ENCODE results near the gene SCYL1.

The SCYL1 gene

DNA sequence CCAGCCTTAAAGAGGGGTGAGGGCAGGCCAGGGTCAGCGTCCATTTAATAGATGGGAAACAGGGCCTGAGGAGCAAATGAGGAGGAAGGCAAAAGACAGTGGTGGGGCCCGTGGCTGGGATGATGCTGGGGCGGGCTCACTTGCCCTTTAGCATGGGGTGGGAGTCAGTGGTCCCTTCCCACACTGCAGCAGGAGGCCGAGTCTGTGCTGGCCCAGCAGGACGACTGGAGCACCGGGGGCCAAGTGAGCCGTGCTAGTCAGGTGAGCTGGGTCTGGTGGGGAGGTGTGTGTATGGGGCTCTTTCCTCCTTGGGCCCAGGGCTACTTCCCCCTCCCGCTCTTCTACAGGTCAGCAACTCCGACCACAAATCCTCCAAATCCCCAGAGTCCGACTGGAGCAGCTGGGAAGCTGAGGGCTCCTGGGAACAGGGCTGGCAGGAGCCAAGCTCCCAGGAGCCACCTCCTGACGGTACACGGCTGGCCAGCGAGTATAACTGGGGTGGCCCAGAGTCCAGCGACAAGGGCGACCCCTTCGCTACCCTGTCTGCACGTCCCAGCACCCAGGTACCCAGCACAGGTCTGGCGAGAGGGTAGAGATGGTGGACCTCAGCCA is 12.8 kb downstream of the SCYL1 start:
- DNase-seq: no peak

- no peak for DNase-seq
These were observed 13.5 kb downstream of the SCYL1 start for GRCh38 chr11:65538232-65538914.

DNA sequence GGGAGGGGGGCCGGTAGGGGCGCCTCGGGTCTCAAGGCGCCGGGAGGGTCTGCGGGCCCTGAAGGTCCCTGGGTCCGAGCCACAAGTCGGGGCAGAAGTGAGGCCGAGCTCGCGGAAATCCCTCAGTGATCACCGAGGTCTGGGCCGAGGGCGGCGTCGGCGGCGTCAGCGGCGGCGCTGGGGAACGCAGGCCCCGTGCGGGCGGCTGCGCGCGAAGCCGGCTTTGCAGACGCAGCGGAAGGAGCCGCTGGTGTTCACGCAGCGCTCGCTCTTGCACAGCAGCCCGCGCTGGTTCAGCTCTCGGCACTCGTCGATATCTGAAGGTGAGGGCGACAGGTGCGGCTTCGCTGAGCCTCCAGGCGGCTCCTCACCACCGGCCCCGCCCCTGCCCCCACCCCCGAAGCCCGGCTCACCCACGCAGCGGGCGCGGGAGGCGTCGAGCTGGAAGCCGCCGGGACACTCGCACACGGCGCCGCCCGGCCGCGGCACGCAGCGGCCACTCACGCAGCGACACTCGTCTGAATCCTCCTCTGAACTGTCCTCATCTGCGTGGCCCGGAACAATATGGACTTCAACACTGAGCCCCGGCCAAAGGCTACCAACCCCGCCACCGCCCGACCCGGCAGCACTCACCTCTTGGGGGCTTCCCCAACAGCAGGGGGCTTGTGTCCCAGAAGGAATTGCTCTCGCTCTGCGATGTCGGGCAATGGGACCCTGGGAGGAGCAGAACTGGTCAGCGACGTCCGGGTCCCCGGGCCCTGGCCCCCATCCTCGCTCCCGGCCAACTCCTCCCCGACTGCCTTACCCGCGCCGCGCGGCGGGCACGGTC is 14.2 kb downstream of the SCYL1 start:
- no peak for DNase-seq

DNA sequence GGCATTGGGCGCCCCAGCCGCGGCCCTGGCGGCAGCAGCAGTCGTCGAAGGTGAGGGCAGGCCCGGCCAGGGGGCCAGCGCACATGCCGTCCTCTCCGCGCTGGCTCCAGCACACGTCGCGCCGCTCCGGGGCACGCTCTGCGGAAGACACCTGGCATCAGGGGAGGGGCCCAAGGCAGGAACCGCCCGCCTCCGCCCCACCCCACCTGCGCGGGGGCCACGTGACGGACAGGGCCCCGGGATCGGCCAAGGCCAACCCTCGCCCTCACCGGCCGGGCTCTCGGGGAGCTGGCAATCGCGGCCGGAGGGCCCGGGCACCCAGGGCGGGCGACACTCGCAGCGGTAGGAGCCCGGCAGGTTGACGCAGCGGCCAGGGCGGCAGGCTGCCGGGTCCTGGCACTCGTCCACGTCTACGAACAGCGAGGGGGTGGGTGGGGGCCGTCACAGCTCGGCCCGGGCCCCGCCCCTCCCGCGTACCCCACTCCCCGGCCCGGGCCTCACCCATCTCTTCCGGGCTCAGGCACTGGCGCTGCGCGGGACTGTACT is 14.9 kb downstream of the SCYL1 start:
- no peak for DNase-seq

- DNase-seq: peak; percentile 92
These were observed 15.6 kb downstream of the SCYL1 start for GRCh38 chr11:65540290-65541092.

DNA sequence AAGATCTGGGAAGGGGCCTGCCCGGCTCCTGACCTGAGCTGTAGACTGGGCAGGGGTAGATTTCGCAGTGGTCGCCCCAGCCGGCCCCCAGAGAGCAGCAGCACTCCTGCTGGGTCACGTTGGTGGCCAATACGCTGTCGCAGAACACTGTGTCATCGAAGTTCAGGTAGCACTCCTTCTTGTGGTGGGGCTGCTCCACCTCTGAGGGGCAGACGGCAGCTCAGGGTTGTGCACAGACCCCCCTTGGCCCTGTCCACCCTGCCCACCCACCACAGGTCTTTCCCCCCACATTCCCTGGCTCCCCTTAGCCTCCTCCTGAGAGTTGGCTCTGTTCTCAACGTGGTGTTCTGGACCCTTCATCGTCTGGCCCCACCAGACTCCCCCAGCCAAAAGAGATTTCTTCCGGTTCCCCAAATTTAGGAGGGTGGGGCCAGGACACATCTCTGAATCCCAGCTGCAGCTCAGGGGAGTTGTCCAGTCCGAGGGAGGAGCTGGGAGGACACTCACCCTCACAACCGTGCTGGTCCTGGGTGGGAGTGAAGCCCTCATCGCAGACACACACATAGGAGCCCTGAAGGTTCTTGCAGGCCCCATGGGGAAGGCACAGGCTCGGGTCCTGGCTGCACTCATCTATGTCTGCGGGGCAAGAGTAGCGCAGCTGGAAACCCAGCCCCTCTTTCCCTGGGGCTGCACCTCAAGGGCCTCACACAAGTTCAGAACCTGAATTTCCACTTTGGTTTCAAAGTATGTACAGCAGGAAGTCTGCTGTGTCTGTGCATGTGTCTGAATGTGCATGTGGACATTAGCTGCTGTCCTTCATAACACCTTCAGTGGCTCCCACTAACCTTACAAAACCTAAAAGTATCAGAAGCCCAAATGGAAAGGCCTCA is 16.5 kb downstream of the SCYL1 start:
- DNase-seq: no peak

DNA sequence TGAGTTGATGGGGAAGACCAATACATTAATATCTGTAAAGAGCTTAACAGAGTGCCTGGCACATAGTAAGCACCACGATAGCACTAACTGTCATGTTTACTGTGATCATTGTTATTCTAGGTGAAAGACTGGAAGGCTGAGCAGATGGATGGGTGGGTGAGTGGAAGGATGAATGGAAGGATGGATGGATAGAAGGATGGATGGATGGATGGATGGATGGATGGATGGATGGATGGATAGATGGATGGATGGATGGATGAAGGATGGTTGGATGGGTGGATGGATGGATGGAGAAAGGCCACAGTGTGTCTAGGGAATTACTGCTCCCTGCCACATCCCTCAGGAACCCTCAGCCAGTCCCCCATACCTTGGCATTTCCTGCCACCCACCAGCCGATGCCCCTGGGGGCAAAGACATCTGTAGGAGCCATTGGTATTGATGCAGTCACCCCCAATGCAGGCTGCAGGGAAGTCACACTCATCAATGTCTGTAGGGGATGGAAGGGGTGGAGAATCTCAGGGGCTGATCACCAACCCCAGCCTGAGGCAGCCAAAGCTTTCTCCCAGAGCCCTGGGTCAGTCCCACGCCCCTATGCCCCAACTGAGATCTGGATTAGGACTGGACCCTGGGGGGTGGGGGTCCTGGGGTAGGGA is 18.0 kb downstream of the SCYL1 start:
- DNase-seq: no peak

GRCh38 chr11:65545853-65546216 is 21.0 kb downstream of the SCYL1 start:
- no peak for DNase-seq

GRCh38 chr11:65546217-65546958 is 21.5 kb downstream of the SCYL1 start:
- DNase-seq: peak; percentile 99

GRCh38 chr11:65547446-65548125 is 22.7 kb downstream of the SCYL1 start:
- no peak for DNase-seq

DNA sequence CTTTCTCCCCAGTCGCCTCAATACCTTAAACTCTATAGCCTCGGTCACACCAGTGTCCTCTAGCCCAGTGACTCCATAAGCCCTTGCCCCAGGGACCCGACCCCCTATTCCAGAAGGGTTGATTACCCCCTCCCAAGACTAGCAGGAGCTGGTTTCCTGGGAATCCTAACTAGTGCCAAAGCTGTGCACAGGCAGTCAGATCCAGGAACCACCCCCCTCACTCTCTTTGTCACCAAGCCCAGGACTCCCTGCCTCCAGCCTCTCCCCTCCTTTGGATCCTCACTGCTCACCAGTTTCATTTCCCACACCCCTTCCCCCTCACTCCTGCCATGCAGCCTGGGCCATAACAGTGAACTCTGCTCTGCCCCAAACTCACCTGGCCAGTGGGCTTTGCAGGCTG is 23.5 kb downstream of the SCYL1 start:
- no peak for DNase-seq

DNA sequence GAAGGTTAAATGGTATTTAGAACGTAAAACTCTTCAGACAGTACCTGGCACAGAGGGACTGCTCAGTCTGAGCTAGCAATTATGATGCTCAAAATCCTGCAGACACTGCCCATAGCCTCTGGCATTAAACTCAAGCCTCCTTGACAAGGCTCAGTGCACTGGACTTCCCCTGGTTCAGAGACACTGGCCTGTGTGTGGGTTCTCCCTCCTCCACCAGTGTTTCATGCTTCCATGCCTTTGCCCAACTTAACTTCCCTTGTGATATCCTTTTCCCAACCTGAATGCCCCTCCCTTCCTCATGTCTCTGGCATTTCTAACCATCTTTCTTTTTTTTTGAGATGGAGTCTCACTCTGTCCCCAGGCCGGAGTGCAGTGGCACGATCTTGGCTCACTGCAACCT is 24.2 kb downstream of the SCYL1 start:
- no peak for DNase-seq

DNA sequence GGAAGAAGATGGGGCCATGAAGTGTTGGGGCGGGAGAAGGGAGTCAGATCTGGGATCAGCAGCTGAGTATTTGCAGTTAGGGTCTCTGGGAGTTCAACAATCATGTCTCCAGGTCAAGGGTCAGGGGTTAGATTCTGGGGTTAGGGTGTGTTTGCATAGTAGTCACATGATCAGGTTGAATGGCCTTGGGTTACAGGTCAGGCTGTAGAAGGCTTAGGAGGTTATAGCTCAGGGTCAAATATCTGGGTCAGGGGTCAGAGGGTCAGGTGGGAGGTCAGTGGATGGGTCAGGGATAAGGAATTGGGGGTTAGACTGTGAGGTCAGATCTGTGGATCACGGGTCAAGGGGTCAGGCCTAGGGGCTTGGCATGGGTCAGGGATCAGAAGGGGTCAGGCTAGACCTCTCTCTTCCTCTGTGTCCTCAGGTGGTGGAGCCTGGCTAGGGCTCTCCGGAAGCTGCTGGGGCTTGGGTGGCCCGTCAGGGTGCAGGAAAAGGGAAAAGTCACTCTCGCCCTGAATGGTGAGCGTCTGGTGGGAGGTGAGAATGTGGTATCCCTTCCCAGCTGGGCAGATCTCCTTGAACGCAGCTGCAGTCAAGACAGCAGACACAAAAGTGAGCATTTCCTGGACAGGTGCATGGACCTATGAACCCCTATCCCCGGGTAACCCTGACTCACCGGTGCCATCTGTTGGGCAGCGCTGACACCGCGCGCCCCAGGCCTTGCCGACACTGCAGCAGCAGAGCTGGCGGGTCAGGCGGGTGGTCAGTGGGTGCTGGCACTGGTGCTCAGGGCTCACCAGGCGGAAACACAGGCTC is 26.9 kb downstream of the SCYL1 start:
- peak; percentile 68 for DNase-seq

- no peak for DNase-seq
These were observed 27.6 kb downstream of the SCYL1 start for GRCh38 chr11:65552388-65552951.

DNA sequence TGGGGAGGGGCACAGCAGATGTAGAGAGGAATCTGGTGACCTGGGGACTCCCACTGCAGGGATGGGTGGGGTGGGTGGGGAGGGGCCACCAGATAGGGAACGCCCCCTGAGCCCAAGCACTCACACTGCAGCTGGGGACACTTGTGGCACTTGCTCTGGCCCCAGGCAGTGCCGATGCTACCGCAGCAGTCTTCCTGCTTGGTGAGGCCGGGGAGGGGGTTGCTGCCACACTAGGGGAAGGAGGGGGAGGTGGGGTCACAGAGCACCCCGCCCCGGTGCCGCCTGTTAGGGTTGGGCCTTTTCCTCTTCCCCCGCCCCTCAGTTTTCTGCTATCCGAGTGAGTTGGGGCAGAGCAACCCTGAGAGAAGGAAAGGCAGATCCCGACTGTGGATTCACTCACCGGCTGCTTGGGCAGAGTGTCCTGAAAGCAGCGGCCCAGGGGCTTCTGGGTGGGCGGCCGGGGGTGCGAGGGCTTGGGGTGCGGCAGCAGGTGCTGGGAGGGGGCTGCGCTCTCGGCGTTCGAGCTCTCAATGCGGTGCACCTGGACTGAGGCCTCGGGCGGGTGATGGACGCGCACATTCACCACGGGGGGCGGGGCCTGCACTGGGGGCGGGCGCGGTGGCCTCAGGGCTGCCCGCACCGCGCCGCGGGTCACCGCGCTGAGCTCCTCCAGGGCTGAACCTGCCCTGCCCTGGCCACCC is 28.6 kb downstream of the SCYL1 start:
- peak; percentile 79 for DNase-seq

- no peak for DNase-seq
These were observed 29.4 kb downstream of the SCYL1 start for GRCh38 chr11:65554057-65554818.

GRCh38 chr11:65554842-65555430 is 30.1 kb downstream of the SCYL1 start:
- no peak for DNase-seq
